NCI-H748 treated with DMSO at 0.1 percent for 48 hours (cell line): ENCODE data around the gene REEP1.
"Not testable (repeated sequence)": the region's sequence is repeated elsewhere in the genome, so short reads cannot be mapped to it uniquely, and the experiment has no call there.

ENCODE experiments used
- DNase-seq: peaks from one replicate; lab custom pipeline; 2025; lab: John Stamatoyannopoulos, UW

Gene REEP1

DNA sequence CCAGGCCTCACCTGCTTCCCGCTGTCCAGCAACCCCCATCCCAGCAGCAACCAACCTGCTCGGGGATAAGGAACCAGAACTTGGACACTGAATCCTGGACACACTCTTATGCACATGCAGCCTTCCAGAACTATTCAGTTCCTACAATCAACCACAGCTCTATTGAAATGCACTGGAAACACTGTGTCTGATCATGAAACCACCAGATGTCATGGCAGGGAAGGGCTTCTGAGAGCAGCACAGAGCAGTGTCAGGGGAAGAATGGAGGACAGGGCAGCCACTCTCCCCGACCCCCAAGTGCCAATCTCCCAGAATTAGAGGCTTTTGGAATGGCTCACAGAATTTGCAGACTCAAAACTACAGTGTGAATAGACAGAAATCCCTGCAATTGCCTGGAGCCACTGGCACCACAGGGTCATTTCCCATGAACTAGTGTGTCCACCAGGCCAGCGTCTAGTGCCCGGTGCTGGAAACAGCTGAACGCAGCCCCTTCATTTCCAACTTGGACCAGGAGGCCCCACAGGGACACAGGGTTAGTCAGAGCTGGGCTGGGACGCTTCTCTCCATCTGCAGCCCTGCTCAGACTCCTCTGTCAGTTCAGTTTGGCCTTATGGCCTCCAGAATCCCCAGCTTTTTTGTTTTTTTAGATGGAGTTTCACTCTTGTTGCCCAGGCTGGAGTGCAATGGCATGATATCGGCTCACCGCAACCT is 112.6 kb downstream of the REEP1 start:
- DNase-seq: no peak

DNA sequence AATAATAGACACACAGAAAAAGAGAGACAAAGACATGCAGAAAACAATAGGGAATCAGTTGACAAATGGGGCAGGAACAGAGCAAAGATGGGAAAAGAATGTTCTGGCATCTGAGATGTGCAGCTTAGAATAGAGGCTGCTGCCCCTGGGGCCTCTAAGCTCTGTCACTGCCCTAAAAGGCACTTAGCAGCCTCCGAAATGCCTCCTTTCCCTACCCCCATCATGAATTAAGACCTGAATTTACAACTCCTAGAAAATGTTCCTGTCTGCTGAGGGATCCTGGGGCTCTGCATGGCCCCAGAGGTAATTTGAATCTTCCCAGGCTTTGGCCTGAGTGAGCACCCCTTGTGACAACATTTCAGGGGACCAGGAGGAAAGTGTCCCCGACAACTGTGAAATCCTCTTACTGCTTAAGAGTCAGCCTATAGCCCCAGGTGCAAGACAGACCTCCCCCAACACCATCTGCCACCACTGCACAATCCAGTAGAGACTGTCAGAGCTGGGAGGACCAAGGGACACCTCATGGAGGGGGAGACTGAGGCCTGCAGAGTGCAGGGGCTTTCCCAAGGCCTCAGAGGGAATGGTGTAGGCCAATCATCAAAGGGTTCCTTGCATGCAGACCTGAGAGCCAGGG is 113.4 kb downstream of the REEP1 start:
- no peak for DNase-seq

DNA sequence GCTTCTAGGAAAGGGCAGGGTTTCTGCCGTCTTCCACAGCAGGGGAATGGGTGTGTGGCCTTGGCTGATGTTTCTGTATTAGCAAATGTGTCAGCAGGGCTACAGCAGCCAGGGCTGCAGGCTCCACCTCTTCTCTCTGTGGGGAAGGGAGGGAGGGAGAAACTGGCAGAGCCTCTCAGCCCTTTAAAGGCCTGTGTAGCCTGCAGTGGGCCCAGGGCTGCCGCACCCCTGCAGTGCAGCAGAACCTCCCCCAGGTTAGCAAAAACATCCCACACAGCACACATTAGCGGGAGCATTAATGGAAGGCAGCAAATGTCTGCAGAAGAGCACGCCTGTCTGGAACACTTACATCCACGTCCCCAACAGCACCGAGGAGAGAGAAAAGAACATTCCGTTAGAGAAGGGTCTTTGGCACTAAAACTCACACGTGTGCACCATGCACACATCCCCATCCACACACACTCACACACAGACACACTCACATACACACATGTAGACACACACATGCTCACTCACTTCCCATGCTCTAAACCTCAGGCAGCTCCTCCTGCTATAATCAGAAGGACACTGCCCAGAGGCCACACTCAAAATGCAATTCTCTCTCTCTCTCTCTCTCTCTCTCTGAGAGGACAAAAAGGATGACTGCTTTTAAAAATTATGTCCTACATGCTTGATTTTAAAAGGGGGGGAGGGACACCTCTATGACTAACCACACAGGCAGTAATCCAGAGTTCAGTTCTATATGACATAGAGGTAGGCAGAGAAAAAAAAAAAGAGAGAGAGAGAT is 114.1 kb downstream of the REEP1 start:
- no peak for DNase-seq

DNA sequence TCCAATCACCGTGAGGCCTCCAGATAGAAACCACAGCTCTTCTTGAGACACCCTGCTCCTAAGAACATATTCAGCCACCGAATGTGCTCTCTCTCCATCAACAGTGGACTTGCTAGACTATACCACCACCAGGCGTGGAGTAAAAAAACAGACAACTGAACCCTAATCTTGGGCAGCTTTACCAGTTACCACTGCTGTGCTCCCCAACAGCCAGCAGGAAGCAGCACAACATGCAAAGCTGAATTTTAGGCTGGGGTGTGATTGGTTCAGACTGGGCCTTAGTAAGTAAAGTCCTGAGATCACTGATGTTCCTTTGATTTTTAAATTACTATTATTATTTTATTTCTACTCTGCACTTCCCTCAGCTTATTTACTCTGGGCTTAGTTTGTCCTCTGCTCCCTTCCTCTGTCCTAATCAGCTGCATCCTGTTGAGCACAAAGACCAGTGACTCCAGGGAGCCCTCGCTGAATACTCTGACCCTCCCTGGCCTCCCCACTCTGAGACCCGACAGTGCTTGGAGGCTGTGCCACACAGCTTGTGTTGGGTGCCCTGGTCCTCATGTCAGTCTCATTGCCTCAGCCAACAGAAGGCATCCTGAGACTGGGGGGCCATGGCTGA is 116.3 kb downstream of the REEP1 start:
- DNase-seq: no peak

DNA sequence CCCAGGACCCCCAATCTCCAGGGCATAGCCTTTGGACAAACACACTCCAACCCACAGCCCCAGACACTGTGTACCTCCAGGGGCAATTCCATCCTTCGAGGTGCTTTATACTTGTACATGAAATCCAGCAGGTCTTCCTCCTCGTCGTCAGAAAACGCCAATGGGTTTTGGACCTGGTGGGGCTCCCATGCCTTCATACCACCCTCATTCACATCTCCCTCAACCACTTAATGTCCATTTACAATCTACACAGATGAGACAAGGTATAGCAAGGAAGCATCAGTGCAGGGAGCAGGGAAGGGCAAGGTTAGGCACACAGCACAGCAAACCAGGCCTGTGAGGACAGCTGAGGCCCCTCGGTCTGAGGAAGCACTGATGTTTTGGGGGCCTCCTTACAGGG is 117.5 kb downstream of the REEP1 start:
- DNase-seq: no peak

DNA sequence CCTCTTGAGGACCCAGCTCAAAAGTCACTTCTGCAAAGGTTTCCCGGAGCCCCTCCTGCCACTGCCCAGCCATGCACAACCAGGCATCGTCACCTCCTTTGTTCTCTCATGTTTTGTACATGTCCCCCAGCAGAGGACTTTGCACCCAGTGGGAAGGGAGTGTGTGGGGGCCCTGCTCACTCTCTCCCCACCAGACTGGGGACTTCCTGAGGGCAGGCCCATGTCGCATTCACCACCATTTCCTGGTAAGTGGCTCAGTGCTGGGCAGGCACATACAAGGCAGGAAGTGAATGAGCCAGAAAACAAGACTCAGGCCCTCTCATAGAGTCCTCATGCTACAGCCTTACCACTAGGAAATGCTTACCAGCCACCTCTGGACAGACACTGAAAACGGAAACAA is 119.3 kb downstream of the REEP1 start:
- DNase-seq: no peak

DNA sequence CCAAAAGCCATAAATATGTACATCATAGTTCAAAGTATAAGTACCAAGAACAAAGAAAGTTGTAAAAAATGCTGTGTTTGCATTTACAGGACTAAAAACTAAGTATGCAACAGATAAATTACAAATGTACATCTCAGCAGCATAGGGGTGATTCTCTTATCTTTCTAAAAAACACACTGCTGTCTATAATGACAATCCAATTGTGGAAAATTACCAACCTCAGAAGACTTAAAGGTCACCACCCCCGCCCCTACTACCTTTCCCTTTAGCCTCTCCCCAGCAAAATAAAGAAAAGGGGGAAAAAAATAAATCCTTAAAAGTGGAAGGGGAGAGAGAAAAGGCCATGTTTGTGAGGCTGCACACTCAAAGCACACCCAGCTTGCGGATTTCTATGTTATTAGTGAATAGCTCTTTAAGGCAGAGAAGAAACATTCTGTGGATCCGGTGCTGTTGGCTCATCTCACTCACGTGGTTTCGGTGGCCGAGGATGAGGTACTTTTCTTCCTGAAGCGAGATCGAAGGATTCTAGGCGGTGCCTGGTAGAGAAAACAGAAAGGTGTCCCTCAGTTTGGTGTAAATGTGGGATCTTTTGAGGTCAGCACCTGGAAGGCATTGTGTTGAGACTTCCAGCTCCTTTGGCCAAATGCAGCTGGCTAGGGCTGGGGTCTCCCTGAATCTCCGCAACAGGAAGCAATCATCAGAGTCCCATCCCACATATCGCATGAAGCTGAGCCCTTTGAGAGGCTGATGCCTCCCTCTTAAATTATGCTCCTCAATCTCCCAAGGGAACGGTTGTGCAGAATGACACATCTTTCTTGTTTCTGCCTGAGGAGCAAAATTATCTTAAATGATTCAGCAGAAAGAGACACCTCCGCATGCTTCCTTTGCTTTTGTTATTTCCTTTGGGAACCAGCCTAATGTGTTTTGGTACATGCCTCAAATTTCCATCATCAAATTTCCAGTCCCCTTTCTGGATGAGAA is 120.6 kb downstream of the REEP1 start:
- DNase-seq: no peak

DNA sequence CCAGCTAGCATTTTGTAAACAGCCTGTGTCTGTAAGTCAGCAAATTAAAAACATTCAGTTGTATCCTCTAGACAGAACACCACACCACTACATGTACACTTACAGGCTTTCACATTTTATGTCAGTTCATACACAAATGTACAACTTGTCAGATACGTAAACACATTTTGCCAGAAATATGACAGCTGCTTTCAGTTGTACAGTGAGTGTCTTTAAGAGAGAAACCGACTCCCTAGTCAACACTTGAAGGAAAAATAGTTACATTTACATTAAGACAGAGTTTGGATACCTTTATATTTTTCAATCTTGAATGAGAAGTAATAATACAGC is 123.0 kb downstream of the REEP1 start:
- no peak for DNase-seq

DNA sequence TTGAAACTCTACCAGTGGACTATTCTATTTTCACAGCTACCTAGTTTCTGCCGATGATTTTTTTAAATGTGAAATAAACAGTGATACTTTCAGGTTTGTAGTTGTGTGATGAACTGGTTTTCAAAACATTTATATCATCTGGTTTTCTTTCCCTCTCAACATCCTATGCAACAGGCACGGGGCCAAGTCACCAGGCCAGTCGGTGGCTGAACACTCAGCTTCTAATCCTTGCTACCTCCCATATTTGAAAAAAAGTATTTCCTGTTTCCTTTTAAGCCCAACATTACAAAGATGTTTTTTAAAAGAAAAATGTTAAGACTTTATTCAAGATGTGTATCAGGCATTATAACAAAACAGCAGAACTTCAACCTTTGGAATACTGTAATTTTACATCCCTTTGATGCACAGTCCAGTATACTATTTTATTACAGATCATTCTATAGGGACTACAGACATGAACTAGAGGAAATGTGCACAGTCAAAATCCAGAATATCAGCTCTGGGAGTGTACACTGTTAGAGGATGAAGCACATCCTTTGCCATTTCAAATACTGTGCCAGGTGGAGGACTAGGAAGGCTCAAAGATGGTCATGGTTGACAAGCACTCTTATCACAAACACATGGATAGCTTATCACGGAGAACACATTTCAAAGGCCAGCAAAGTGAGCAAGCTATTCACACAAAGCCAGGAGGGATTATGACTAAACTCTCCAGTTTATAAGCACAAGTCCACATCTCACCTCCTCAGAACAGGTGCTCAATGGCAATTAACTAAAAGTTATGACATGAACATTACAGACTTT is 123.5 kb downstream of the REEP1 start:
- DNase-seq: no peak

DNA sequence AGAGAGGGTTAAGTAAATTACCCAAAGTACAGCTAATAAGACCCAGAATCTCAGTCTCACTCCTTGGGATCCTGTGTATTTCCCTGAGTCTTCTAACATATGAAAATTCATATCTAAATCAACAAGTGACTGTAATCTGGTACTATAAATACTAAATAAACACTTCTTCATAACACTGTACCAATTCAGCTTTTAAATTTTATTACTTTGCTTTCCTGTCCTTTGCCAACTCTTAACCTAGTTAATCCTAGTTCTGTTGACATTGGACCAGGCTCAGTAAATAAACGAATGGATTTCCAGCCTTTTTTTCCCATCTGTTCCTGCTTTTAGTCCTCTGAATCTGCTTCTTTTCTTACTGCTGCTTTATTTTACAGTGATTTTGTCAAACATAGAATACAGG is 124.4 kb downstream of the REEP1 start:
- DNase-seq: no peak

DNA sequence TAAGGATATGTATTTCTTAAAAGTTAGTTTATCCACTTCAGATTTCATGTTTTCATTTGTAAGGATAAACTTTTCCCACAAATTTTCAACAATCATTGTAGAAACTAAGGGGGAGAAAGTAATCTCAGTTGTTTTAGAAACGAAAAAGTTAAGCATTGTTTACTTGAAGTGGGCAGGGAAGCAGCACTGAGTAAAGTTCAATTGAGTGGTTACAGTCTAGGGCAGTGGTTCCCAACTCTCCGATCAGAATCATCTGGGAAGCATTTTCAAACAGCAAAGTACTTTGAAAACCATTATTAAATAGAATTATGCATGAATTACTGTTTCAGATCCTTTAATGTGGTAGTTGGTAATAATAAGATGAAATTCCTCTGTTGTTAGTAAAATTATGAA is 125.6 kb downstream of the REEP1 start:
- DNase-seq: no peak

DNA sequence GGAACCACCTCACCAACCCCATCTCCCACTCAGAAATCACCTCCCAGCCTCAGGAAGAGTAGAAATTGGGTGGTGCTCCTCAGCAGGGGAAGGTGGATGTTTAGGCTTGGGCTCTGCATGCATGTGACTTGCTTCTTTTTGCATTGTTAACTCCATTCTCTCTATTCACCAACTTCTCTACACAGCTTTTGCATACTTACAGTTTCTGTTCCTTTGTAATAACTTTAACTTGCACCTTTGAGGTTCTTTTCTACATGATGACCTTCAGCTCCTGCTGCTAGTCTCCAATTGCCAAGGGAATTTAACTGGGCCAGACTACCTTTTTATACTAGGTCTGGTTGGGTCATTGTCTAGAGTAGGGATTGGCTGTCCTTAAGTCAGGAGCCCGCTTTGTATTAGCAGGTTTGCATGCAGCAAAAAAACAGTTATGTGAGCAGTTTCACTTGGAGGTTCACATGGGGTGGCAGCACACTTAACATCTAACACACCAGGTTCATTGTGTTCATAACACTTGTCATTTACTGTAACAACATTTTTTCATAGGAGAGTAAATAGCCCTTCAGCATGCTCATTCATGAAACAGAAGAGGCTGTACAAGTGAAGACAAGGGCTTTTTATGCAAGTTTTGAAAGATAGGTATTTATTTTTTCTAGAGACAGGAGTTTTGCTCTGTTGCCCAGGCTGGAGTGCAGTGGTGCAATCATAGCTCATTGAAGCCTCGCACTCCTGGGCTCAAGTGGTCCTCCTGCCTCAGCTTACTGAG is 126.2 kb downstream of the REEP1 start:
- DNase-seq: no peak

DNA sequence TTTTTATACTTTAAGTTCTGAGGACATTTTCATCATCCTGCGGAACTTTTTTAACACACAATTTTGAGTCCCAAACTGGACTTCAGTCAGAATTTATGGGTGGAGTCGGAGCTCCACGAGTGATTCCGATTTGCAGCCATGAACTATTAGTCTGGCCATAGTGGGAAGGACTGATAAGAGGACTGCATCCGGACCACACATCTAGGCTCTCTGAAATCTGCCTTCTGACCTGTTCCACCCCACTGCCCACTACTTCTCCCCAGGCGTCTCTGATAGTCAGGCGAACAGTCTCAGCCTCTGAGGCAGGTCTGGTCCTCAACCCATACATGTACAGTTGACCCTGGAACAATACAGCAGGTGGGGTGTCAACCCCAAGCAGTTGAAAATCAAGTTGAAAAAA is 133.0 kb downstream of the REEP1 start:
- DNase-seq: no peak

DNA sequence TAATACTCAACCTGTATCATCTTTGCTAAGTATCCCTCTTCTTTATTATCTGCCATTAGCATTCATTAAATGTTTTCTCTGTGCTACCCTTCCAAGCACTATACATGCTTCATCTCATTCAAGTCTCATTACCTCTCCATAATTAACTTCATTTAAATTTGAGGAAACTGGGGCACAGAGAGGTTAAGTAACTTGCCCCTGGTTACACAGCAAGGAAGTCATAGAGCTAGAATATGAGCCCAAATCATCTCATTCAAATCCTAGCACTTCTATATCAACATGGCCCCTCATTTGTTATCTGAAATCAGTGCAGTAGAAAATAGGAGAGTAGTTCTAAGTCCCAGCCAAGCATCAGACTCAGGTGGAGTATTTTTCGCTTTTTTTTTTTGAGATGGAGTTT is 133.8 kb downstream of the REEP1 start:
- no peak for DNase-seq

DNA sequence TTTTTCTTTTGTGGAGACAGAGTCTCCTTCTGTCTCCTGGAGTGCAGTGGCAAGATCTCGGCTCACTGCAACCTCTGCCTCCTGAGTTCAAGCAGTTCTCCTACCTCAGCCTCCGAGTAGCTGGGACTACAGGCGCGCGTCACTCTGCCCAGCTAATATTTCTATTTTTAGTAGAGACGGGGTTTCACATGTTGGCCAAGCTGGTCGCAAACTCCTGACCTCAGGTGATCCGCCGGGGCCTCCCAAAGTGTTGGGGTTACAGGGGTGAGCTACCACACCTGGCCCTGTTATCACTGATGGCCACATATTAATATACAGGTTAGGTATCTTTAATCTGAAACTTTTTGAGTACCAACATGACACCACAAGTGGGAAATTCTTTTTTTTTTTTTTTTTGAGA is 134.7 kb downstream of the REEP1 start:
- no peak for DNase-seq

DNA sequence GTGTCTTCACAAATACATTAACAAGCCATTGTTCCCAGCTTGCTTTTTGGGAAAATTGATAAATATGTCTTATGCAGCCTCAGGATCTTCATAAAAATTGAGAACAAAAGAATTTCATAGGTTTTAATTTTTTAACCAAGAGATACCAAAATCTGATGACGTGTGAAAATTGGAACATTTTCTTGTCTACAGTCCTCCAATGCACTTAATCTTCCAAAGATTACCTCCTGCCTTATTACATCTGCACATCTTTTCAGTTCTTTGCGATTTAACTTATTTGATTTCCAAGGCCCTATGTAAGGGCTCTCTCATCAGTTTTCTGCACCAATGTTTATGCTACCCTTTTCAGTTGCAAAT is 135.1 kb downstream of the REEP1 start:
- DNase-seq: no peak

DNA sequence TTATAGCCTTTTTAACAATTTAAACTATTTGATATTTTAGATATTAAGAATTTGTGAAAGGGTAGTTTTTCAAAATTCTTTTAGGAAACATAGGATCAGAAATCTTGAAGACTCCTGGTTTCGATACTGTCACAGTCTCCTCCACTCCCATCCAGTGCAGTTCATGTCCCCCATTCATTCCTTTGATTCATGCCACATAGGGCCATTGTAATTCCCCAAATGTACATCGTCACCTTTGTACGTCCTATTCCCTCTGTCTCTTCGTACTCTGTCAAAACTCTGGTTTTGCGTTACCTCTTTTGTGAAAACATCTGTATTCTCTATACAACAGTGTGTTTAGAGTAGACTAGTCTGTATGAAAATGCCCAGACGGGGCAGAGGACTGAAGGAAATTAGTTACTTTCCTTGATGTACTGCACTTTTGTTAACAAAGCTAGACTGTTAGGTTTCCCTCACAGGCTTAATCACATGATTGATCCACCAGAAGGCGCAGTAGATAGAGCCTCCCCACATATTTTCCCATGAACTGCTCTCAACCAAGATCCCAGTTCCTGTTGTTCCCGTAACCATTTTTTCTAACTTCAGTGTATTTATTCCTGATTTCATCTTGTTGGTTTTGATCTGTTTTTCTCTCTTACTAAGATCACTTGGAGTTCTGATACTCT is 135.6 kb downstream of the REEP1 start:
- DNase-seq: no peak

DNA sequence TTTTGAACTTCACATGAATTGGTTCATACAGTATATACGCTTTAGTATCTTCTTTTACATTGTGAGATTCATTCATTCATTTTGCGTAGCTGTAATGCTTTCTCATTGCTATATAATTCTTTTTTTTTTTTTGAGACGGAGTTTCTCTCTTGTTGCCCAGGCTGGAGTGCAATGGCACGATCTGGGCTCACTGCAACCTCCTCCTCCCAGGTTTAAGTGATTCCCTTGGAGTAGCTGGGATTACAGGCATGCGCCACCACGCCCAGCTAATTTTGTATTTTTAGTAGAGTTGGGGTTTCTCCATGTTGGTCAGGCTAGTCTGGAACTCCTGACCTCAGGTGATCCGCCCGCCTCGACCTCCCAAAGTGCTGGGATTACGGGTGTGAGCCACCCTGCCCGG is 136.9 kb downstream of the REEP1 start:
- not testable (repeated sequence) for DNase-seq

DNA sequence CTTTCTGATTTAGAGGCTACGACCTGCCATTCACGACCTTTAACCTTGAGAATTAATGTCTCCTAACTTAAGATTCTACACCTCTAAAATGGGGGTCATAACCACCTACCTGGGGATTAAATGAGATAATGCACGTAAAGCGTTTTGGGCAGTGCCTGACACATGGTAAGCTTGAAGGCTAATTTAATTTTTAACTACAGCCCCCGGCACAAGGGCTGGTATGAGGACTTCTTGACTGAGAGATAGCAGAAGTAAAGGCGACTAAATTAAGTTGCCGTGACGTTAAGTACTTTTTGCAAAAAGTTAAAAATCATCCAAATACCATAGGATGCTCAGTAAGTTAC is 137.6 kb downstream of the REEP1 start:
- no peak for DNase-seq
